ENCODE results near the gene SPAG17.

SPAG17 gene

GRCh38 chr1:118147522-118147921 is 37.5 kb downstream of the SPAG17 start:
- no CpG with 5 or more reads among the region's 1 CpG for WGBS, 2 experiments (ENCODE audit: insufficient coverage in 2 of 2)
- H3K4me1 ChIP-seq (ENCODE audit: control insufficient read depth, insufficient read depth, low read length, poor library complexity, severe bottlenecking): no peaks in the 10 kb centered on the region
- H3K36me3 ChIP-seq (ENCODE audit: control insufficient read depth, insufficient read depth, low read length): no peaks in the 10 kb centered on the region
- H3K4me3 ChIP-seq (ENCODE audit: extremely low read depth, insufficient read depth, low read length, poor library complexity, severe bottlenecking): no peak overlapping the region
- H3K9me3 ChIP-seq (ENCODE audit: control insufficient read depth, low read length): no peaks in the 10 kb centered on the region
- no peak overlapping the region for H3K27ac ChIP-seq (ENCODE audit: low read depth, low read length, severe bottlenecking)

GRCh38 chr1:118145721-118146120 is 39.3 kb downstream of the SPAG17 start:
- H3K4me3 ChIP-seq (ENCODE audit: extremely low read depth, insufficient read depth, low read length, poor library complexity, severe bottlenecking): no peak overlapping the region
- 100% methylated on average over 1 of the region's 2 CpGs; no CpG with 5 or more reads in 1 of the 2 experiments for WGBS, 2 experiments (ENCODE audit: insufficient coverage in 2 of 2)
- no peaks in the 10 kb centered on the region for H3K4me1 ChIP-seq (ENCODE audit: control insufficient read depth, insufficient read depth, low read length, poor library complexity, severe bottlenecking)
- H3K27ac ChIP-seq (ENCODE audit: low read depth, low read length, severe bottlenecking): no peak overlapping the region
- no peaks in the 10 kb centered on the region for H3K9me3 ChIP-seq (ENCODE audit: control insufficient read depth, low read length)
- H3K36me3 ChIP-seq (ENCODE audit: control insufficient read depth, insufficient read depth, low read length): no peaks in the 10 kb centered on the region

- Histone ChIP-seq H3K27ac (ENCODE audit: low read depth, low read length, severe bottlenecking) (no peak overlapping the region), H3K9me3 (ENCODE audit: control insufficient read depth, low read length) (no peaks in the 10 kb centered on the region), H3K36me3 (ENCODE audit: control insufficient read depth, insufficient read depth, low read length) (no peaks in the 10 kb centered on the region), H3K4me1 (ENCODE audit: control insufficient read depth, insufficient read depth, low read length, poor library complexity, severe bottlenecking) (no peaks in the 10 kb centered on the region), H3K4me3 (ENCODE audit: extremely low read depth, insufficient read depth, low read length, poor library complexity, severe bottlenecking) (no peak overlapping the region)
- WGBS, 2 experiments (ENCODE audit: insufficient coverage in 2 of 2): 85 to 93% methylated on average over 6 to 7 of the region's 7 CpGs
Measured at GRCh38 chr1:118144684-118145083, 40.3 kb downstream of the SPAG17 start.

GRCh38 chr1:118143831-118144230 is 41.2 kb downstream of the SPAG17 start:
- no peaks in the 10 kb centered on the region for H3K9me3 ChIP-seq (ENCODE audit: control insufficient read depth, low read length)
- WGBS, 2 experiments (ENCODE audit: insufficient coverage in 2 of 2): 80 to 85% methylated on average over 1 of the region's 2 CpGs

GRCh38 chr1:118143121-118143520 is 41.9 kb downstream of the SPAG17 start:
- Histone ChIP-seq H3K9me3 (ENCODE audit: control insufficient read depth, low read length) (no peaks in the 10 kb centered on the region), H3K4me3 (ENCODE audit: extremely low read depth, insufficient read depth, low read length, poor library complexity, severe bottlenecking) (no peak overlapping the region), H3K27ac (ENCODE audit: low read depth, low read length, severe bottlenecking) (no peak overlapping the region), H3K36me3 (ENCODE audit: control insufficient read depth, insufficient read depth, low read length) (no peaks in the 10 kb centered on the region), H3K4me1 (ENCODE audit: control insufficient read depth, insufficient read depth, low read length, poor library complexity, severe bottlenecking) (no peaks in the 10 kb centered on the region)
- no CpG with 5 or more reads among the region's 1 CpG for WGBS, 2 experiments (ENCODE audit: insufficient coverage in 2 of 2)

More at GRCh38 chr1:118143831-118144230, 41.2 kb downstream of the SPAG17 start:
- Histone ChIP-seq H3K4me1 (ENCODE audit: control insufficient read depth, insufficient read depth, low read length, poor library complexity, severe bottlenecking) (no peaks in the 10 kb centered on the region), H3K4me3 (ENCODE audit: extremely low read depth, insufficient read depth, low read length, poor library complexity, severe bottlenecking) (no peak overlapping the region), H3K36me3 (ENCODE audit: control insufficient read depth, insufficient read depth, low read length) (no peaks in the 10 kb centered on the region), H3K27ac (ENCODE audit: low read depth, low read length, severe bottlenecking) (no peak overlapping the region)

GRCh38 chr1:118142546-118142945 is 42.5 kb downstream of the SPAG17 start:
- Histone ChIP-seq H3K27ac (ENCODE audit: low read depth, low read length, severe bottlenecking) (no peak overlapping the region), H3K4me3 (ENCODE audit: extremely low read depth, insufficient read depth, low read length, poor library complexity, severe bottlenecking) (no peak overlapping the region), H3K36me3 (ENCODE audit: control insufficient read depth, insufficient read depth, low read length) (no peaks in the 10 kb centered on the region), H3K9me3 (ENCODE audit: control insufficient read depth, low read length) (no peaks in the 10 kb centered on the region), H3K4me1 (ENCODE audit: control insufficient read depth, insufficient read depth, low read length, poor library complexity, severe bottlenecking) (no peaks in the 10 kb centered on the region)
- 83 to 100% methylated on average over 1 to 2 of the region's 3 CpGs for whole genome bisulfite sequencing, 2 experiments (ENCODE audit: insufficient coverage in 2 of 2)

- H3K4me1 ChIP-seq (ENCODE audit: control insufficient read depth, insufficient read depth, low read length, poor library complexity, severe bottlenecking): no peaks in the 10 kb centered on the region
- no peaks in the 10 kb centered on the region for H3K36me3 ChIP-seq (ENCODE audit: control insufficient read depth, insufficient read depth, low read length)
- no peak overlapping the region for H3K4me3 ChIP-seq (ENCODE audit: extremely low read depth, insufficient read depth, low read length, poor library complexity, severe bottlenecking)
- no CpG with 5 or more reads among the region's 3 CpGs for WGBS, 2 experiments (ENCODE audit: insufficient coverage in 2 of 2)
- no peaks in the 10 kb centered on the region for H3K9me3 ChIP-seq (ENCODE audit: control insufficient read depth, low read length)
- no peak overlapping the region for H3K27ac ChIP-seq (ENCODE audit: low read depth, low read length, severe bottlenecking)
Measured at GRCh38 chr1:118137900-118138299, 47.1 kb downstream of the SPAG17 start.

GRCh38 chr1:118136187-118136941 is 48.7 kb downstream of the SPAG17 start:
- H3K9me3 ChIP-seq (ENCODE audit: control insufficient read depth, low read length): no peaks in the 10 kb centered on the region
- H3K36me3 ChIP-seq (ENCODE audit: control insufficient read depth, insufficient read depth, low read length): no peaks in the 10 kb centered on the region
- H3K27ac ChIP-seq (ENCODE audit: low read depth, low read length, severe bottlenecking): peak overlapping the region; percentile 13
- H3K4me3 ChIP-seq (ENCODE audit: extremely low read depth, insufficient read depth, low read length, poor library complexity, severe bottlenecking): no peak overlapping the region
- WGBS, 2 experiments (ENCODE audit: insufficient coverage in 2 of 2): 90% methylated on average over 3 of the region's 8 CpGs; no CpG with 5 or more reads in 1 of the 2 experiments
- H3K4me1 ChIP-seq (ENCODE audit: control insufficient read depth, insufficient read depth, low read length, poor library complexity, severe bottlenecking): no peaks in the 10 kb centered on the region

- H3K9me3 ChIP-seq (ENCODE audit: control insufficient read depth, low read length): no peaks in the 10 kb centered on the region
- no peaks in the 10 kb centered on the region for H3K36me3 ChIP-seq (ENCODE audit: control insufficient read depth, insufficient read depth, low read length)
- H3K4me1 ChIP-seq (ENCODE audit: control insufficient read depth, insufficient read depth, low read length, poor library complexity, severe bottlenecking): no peaks in the 10 kb centered on the region
- no peak overlapping the region for H3K27ac ChIP-seq (ENCODE audit: low read depth, low read length, severe bottlenecking)
- no peak overlapping the region for H3K4me3 ChIP-seq (ENCODE audit: extremely low read depth, insufficient read depth, low read length, poor library complexity, severe bottlenecking)
- 91 to 93% methylated on average over 3 of the region's 5 CpGs for WGBS, 2 experiments (ENCODE audit: insufficient coverage in 2 of 2)
Measured at GRCh38 chr1:118132000-118132399, 53.0 kb downstream of the SPAG17 start.

GRCh38 chr1:118128761-118129160 is 56.3 kb downstream of the SPAG17 start:
- Histone ChIP-seq H3K36me3 (ENCODE audit: control insufficient read depth, insufficient read depth, low read length) (no peaks in the 10 kb centered on the region), H3K9me3 (ENCODE audit: control insufficient read depth, low read length) (no peaks in the 10 kb centered on the region), H3K27ac (ENCODE audit: low read depth, low read length, severe bottlenecking) (no peak overlapping the region), H3K4me3 (ENCODE audit: extremely low read depth, insufficient read depth, low read length, poor library complexity, severe bottlenecking) (no peak overlapping the region), H3K4me1 (ENCODE audit: control insufficient read depth, insufficient read depth, low read length, poor library complexity, severe bottlenecking) (no peaks in the 10 kb centered on the region)
- WGBS, 2 experiments (ENCODE audit: insufficient coverage in 2 of 2): 89 to 100% methylated on average over 1 of the region's 1 CpG

GRCh38 chr1:118124064-118124463 is 61.0 kb downstream of the SPAG17 start:
- H3K9me3 ChIP-seq (ENCODE audit: control insufficient read depth, low read length): no peaks in the 10 kb centered on the region
- no peak overlapping the region for H3K27ac ChIP-seq (ENCODE audit: low read depth, low read length, severe bottlenecking)
- no peaks in the 10 kb centered on the region for H3K4me1 ChIP-seq (ENCODE audit: control insufficient read depth, insufficient read depth, low read length, poor library complexity, severe bottlenecking)
- no peaks in the 10 kb centered on the region for H3K36me3 ChIP-seq (ENCODE audit: control insufficient read depth, insufficient read depth, low read length)
- H3K4me3 ChIP-seq (ENCODE audit: extremely low read depth, insufficient read depth, low read length, poor library complexity, severe bottlenecking): no peak overlapping the region
- 86% methylated on average over 1 of the region's 3 CpGs; no CpG with 5 or more reads in 1 of the 2 experiments for WGBS, 2 experiments (ENCODE audit: insufficient coverage in 2 of 2)

Measured in mesodermal cell (in vitro differentiated cells).